ENCODE data around the gene GLYR1. TPM values are rescaled to one million over a fixed set of nuclear protein-coding genes. Genes with fewer than 3 reads are reported as not detected.
"Not testable (repeated sequence)": the region's sequence is repeated elsewhere in the genome, so short reads cannot be mapped to it uniquely, and the experiment has no call there.

The GLYR1 gene
- total RNA-seq, result 10 to 100 TPM; 57.4 to 60.8 TPM

- intact Hi-C loops (cut with DNase I), result loop anchor here (5.0 to 10.0 kb wide), 2 partner anchors 110 to 112 kb away; partner anchors contain the start of genes ANKS3, DNAAF8 and SEC14L5
- Histone ChIP-seq H3K27me3 (replicated peaks; ENCODE audit: insufficient read depth) (no peaks in the 10 kb centered on the region), H3K36me3 (peaks cover 6 to 12% of the 10 kb centered on the region in 2 donors), H3K27ac (peak within 1 kb of the TSS; percentile 91 to 96), H3K4me3 (peak within 1 kb of the TSS; percentile 94 to 98), H3K4me1 (replicated peaks) (peaks cover 13% of the 10 kb centered on the region), H3K9me3 (no peaks in the 10 kb centered on the region)
- DNase-seq (ENCODE audit: low spot score), result peak; percentile 99
- under 1% methylated on average over 94 of the region's 126 CpGs for WGBS
- TF ChIP-seq CTCF (IDR thresholded peaks at IDR 0.05) (peak in 1 of 4 experiments; percentile 15), POLR2A (IDR thresholded peaks at IDR 0.05) (peak; percentile 77), POLR2AphosphoS5 (IDR thresholded peaks at IDR 0.05) (peak; percentile 93)
These were observed at the start of gene GLYR1, which contains the start of gene UBN1 for GRCh38 chr16:4846901-4847773. GLYR1 (minus strand) TSS chr16:4847288; CDS start chr16:4847265, 23 bp downstream. UBN1 (plus strand) TSS chr16:4847481; CDS start chr16:4852918, 5,437 bp downstream.

- H3K36me3 ChIP-seq; H3K27me3 ChIP-seq (replicated peaks; ENCODE audit: insufficient read depth); H3K4me1 ChIP-seq (replicated peaks); intact Hi-C loops (cut with DNase I); DNase-seq (ENCODE audit: low spot score); H3K9me3 ChIP-seq; H3K27ac ChIP-seq; H3K4me3 ChIP-seq: not testable (repeated sequence)
- WGBS, result 95% methylated on average over 9 of the region's 9 CpGs
These were observed 49.7 kb upstream of the GLYR1 start for GRCh38 chr16:4896761-4897160.

- Histone ChIP-seq H3K36me3 (peaks cover 3 to 10% of the 10 kb centered on the region in 2 donors), H3K9me3 (no peaks in the 10 kb centered on the region), H3K4me1 (replicated peaks) (no peaks in the 10 kb centered on the region), H3K27ac (no peak overlapping the region), H3K27me3 (replicated peaks; ENCODE audit: insufficient read depth) (no peaks in the 10 kb centered on the region), H3K4me3 (no peak overlapping the region)
- no peak for DNase-seq (ENCODE audit: low spot score)
- intact Hi-C loops (cut with DNase I), result no loop called here
- no peak for TF ChIP-seq POLR2AphosphoS5 (IDR thresholded peaks at IDR 0.05)
- no peak for TF ChIP-seq POLR2A (IDR thresholded peaks at IDR 0.05)
- no peak for TF ChIP-seq CTCF (IDR thresholded peaks at IDR 0.05)
- WGBS, result 94% methylated on average over 12 of the region's 13 CpGs
These were observed 48.3 kb upstream of the GLYR1 start for GRCh38 chr16:4895366-4895765.

- no peak for TF ChIP-seq POLR2AphosphoS5 (IDR thresholded peaks at IDR 0.05)
- TF ChIP-seq POLR2A (IDR thresholded peaks at IDR 0.05), result no peak
- TF ChIP-seq CTCF (IDR thresholded peaks at IDR 0.05), result no peak
- DNase-seq (ENCODE audit: low spot score), result no peak
- Histone ChIP-seq H3K27ac (no peak overlapping the region), H3K4me3 (no peak overlapping the region), H3K27me3 (replicated peaks; ENCODE audit: insufficient read depth) (no peaks in the 10 kb centered on the region), H3K4me1 (replicated peaks) (no peaks in the 10 kb centered on the region), H3K36me3 (peaks cover 3 to 10% of the 10 kb centered on the region in 2 donors), H3K9me3 (no peaks in the 10 kb centered on the region)
- intact Hi-C loops (cut with DNase I), result no loop called here
- WGBS, result 91% methylated on average over 15 of the region's 22 CpGs
These were observed 47.4 kb upstream of the GLYR1 start for GRCh38 chr16:4894276-4895150.
